ENCODE data around the gene FXYD4.
"Not testable (repeated sequence)": the region's sequence is repeated elsewhere in the genome, so short reads cannot be mapped to it uniquely, and the experiment has no call there.

The FXYD4 gene

DNA sequence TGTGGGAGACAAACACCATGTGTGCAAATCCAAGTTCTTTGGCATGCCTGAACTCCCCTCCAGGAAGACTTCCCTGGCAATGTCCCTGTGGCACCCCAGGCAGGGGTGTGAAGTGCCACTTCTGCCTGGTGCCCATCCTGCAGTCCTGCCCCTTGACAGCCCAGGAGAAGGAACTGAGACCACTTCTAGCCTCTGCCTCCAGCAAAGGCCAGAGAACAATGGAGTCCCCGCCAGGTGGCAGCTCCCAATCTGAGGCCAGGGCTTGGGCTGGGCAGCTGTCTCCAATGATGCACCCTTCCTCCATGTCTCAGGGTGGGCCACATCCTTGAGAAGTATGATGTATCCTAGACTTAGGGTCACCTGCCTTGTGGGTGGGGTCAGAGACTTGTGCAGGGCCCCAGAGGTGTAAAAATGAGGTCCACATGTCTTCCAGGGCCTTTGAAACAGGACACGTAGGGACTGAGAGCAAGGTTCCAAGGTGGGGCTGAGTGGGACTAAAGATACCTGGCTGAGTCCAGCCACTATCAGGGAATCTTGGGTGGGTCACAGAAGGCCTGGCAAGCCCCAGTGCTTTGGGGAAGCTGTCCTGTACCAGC lies 5.5 kb downstream of the FXYD4 start:
- no peak for DNase-seq

DNA sequence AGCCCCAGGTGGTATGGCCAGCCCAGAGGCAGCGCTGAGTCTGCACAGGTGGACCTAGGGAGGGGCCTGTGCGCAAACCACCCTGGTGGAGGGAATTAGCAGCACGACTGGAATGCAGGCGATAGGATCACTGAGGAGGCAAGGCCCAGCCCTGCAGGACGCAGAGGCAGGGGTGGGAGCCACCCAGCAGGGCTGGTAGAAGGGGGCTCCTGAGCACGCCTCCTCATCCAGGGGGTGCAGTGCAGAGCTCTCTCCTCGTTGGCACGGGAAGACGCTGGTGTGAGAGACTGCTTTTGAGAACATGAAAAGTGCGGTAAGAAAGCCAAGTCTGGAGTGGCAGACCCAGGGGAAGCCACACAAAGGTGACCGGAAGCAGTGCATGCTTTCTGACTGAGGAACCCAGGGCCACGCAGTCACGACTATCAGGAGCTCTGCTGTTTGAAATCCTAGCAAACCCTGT lies 6.0 kb downstream of the FXYD4 start:
- no peak for DNase-seq

- no peak for DNase-seq
Observed at GRCh38 chr10:43380610-43381222, 9.3 kb downstream of the FXYD4 start.

GRCh38 chr10:43383204-43383971 lies 12.0 kb downstream of the FXYD4 start:
- DNase-seq = no peak

DNA sequence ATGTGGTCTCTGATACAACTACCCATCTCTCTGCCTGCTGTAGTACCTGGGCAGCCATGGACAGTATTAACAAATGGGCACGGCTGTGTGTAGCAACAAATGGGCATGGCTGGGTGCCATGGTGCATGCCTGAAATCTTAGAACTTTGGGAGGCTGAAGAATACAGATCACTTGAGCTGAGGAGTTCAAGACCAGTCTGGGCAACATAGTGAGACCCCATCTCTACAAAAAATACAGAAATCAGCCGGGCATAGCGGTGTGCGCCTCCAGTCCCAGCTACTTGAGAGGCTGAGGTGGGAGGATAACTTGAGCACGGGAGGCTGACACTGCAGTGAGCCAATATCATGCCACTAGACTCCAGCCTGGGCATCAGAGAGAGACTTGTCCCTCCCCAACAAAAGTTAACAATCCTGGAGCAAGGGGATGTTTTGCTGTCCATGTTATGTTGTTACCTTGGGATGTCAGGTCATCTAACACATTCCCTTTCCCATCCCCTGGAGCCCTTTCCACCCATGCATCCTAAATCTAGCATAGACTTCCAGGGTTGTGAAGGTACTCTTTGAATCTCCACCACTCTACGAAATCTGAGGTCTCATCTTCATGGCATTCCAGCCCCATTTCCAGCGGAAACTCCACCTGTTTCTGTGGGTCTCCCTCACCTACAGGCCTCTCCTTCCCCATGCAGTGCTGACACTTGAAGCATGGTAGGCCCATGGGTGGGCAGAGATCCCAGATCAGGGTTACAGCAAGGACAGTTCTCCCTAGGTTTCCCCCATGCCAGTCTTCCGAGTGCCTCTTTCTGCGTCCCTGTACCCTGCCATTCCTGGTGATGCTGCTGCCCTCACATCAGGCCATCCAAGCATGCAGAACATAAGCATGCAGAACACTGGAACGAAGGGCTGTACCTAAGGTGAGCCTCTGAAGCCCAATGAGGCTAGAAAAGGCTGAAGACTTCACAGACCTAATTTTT lies 13.1 kb downstream of the FXYD4 start:
- no peak for DNase-seq

DNA sequence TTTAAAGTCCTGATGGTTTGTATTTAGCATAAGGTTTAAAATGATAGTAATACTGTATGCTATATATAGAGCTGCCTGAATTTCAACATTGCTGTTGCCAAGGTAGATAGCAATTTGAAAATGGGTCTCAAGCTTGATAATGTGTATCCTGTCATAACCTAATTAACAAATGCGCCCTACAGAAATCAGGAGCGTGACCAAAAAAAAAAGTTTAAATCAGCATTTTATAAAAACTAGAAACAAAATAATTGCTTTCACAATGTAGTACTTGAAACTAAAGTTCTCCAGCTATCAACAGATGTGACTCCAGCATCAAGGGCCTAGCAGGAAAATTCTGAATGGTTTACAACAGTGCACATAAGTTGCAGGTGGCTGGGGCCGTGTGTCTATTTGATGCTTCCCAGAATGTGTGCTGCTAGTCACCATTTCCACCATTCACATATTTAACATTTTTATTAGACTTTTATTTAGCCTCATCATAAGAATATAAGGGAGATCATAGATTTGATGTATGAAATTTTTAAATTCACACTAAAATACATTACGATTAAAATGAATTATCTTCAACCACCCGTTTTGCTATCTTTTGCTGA lies 14.1 kb downstream of the FXYD4 start:
- no peak for DNase-seq

DNA sequence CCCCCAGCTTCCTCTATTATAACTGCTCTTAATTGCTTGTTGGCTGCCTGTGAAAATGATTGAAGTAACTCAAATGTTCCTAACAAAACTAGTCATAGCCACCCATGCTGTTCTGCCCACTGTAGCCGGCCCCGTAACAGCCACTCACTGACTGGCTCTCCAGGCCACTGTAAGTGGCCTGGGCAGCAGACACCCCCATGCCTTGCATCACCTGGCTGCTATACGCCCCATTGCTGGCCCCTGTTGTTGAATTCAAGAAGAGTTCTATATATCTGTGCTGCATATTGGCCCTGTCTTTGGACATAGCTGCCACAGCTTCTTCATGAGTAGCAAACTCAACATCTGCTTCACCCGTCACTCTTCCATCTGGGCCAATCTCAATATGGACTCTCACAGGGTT lies 15.1 kb downstream of the FXYD4 start:
- no peak for DNase-seq

DNA sequence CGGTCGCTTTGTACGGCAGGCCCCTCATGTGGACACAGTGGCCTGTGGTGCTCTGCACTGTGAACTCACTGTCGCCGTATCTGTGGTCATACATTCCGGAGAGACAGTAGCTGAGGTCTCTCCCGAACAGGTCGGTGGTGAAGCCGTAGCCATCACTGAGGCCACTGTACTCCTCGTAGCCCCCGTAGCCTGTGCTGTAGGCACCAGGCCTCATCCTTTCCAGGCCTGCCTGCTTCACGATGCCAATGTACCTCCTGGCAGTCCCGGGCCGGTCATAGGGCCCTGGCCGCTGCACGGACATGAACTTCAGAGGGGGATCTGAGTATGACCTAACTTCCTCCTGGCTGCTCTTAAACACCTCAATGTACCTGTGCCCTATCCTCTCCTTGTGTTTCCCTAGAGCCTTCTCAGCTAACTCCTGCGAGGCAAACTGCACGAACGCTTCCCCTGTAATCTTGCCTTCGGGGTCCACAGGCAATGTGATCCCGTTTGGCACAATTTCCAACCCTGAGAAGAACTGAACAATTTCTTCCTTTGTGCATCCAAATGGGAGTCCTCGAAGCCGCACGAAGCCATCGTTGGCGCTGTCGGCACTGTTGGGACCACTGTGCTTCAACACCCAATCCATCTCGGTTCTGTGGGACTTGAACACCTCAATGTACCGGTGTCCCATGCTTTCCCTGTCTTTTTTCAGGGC lies 15.7 kb downstream of the FXYD4 start:
- no peak for DNase-seq

- DNase-seq = no peak
Observed at GRCh38 chr10:43387678-43388032, 16.2 kb downstream of the FXYD4 start.

DNA sequence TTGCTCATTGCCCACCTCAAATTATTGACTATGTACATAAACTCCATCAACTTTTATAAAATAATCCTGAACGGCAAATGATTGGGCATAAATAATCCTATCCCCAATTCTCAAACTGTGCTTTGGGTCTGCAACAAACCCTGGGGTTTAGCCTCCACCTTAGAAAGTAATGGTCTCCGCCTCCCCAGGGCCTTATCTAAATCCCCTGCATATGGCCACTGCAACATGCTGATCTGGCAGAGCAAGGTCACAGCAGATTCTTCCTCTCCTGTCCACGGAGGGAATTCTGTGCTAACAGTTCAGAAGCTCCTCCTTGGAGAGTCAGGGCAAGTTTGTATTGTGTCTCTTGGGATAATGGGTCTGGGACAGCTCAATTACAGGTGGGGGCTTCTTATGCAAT lies 18.4 kb downstream of the FXYD4 start:
- DNase-seq = no peak

DNA sequence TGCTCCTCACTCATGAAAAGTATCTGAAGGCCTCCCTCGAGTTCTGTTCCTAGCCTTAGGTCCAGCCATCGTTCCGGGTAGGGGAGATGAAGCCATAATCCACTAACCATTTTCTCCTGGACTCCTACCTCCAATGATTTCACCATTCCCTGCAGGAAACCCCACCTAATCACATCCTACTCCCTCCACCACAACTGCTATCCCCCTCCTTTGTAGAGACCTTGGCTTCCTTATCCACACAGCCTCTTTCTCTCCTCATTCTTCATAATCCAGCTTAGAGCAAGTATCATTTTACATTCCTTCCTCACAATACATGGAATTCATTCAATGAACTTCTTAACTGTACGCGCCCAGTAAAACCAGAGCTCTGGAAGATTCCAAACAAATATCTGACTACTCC lies 18.9 kb downstream of the FXYD4 start:
- DNase-seq = no peak

DNA sequence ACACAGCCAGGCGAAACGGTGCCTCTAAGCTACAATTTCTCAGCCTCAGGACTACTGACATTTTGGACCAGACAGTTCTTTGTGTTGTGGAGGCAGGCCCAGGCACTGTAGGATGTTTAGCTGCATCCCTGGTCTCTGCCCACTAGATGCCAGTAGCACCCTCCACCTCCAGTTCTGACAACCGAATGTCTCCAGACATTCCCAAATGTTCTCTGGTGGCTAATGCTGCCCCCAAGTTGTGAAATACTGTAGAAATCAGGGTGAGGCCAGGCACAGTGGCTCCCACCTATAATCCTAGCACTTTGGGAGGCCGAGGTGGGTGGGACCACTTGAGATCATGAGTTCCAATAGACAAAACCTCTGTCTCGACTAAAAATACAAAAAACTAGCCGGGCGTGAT lies 19.3 kb downstream of the FXYD4 start:
- DNase-seq = no peak

DNA sequence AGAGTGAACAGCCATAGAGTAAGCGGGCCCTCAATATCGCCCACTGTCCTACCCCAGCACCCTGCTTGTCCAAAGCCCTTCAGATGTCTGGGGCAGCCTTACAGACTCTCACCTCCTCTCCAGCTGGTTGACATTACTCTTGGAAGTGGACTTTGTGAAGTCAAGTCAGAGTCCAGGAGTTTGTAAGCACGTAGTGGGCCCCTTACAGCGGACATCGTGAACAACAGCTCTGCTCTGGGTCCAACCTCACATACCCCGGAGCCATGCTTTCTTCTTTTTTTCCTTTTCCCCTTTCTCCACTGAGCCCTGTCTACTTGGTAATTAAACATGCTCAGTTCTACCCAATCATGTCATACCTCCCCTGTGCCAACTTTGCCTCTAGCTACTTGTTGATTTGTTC lies 20.1 kb downstream of the FXYD4 start:
- DNase-seq = no peak

DNA sequence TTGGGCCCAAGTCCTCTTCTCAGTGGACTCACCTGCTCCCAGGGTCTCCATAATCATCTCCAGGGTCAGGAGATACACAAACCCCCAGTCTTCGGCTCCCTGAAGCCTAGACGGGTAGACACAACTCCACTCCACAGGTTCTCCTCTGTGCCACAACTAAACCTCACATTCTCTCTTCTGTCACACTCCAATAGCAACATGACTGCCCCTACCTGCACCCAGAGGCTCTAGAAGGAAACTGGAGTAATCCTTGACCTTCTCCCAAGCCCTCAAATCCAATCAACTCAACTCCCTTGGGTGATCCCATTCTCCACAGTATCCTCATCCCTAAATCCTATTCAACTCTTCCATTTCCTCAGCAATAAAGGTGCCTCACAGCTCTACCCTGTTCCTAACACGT lies 21.3 kb downstream of the FXYD4 start:
- DNase-seq = no peak

DNA sequence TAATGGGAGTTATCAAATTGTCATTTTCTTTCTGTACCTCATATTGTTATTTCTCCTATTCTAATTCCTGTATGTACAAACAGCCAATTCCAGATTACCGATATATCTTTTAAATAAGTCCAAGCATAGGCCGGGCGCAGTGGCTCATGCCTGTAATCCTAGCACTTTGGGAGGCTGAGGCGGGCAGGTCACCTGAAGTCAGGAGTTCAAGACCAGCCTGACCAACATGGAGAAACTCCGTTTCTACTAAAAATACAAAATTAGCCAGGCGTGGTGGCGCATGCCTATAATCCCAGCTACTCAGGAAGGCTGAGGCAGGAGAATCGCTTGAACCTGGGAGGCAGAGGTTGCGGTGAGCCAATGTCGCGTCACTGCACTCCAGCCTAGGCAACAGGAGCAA lies 21.8 kb downstream of the FXYD4 start:
- DNase-seq = not testable (repeated sequence)

DNA sequence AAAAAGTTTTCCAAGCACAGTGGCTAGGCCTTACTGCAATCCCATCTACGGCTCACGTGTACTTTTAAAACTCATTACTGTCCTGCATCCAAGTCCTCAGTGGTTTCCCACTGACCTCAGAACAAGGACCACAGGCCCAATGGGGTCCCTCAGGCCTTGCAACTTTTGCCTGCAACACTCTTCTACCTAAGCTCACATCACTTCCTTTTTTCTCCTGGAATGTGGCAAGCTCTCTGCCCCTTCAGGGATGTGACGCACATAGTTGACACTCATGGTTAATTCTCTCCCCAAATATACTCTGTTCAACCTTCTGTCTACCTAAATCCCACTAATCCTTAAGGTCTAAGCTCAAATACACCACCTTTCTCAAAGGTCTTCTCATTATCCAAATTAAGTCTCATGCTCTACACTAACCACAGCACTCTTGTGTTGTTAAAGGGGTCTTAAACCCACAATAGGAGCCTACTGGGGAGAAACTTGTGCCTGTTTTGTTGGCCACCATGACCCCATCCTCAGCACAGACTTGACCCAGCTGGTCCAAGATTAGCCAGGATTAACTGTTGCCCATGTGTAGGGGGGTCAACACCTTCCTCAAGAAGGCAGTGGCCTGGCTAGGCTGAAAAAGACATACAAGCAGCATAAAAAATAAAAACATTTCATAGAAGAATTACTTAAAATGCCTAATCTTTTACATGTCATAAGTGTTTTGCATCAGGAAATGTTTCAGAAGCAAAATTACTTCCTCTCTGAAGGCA lies 22.3 kb downstream of the FXYD4 start:
- no peak for DNase-seq

- DNase-seq = no peak
Observed at GRCh38 chr10:43394868-43395267, 23.4 kb downstream of the FXYD4 start.

GRCh38 chr10:43395571-43396060 lies 24.2 kb downstream of the FXYD4 start:
- DNase-seq = no peak

DNA sequence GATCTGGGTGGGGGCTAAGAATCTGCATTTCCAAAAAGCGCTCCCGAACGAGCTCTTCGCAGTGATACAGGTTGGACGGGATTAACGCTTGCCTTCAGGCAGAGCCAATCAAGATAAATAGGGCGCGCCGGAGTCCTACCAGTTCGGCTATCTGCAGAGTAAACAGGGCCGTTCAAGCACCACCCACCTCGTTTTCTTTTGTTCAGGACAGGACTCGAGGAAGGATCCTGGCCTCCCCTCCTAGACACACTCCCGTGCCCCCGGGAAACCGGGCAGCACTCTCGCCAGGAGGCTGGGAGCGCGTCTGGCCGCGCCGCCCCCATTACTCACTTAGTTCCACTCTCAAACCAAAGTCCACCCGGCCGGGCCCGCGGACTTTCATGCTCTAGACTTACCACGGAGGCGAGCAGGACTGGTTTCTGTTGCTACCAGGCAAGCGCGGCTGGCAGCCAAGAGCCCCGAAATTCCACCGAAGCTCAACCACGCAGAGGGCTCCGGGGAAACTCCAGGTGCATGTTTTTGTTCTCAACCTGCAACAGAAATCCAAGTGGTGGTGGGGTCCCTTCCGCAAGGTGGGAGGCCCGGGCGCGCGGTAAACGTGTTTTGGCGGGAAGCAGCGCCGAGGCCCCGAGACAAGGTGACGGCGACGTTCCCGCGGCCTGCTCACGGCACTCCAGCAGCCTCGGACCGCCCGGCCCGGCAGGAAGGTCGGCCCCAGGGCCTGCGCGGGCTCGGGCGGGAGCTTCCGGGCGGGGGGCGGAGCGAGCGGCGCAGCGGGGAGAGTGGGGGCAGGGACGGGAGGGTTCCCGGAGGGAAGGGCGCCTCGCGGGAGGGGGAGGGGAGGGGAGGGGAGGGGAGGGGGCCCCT lies 24.9 kb downstream of the FXYD4 start:
- DNase-seq = peak in 1 of 2 experiments; percentile 72
